Muscle layer of duodenum (tissue), 2 donors: ENCODE results near the gene MAPK1IP1L.
A peak's percentile ranks its signal among the peaks of the same experiment; 100 is the strongest.
"Not testable (repeated sequence)": the region's sequence is repeated elsewhere in the genome, so short reads cannot be mapped to it uniquely, and the experiment has no call there.

Experiments used
- H3K27ac ChIP-seq: one replicate; pipeline ENCODE4 v1.7.0; 2013; ENCODE audit warnings: mild to moderate bottlenecking, low read length
- H3K27me3 ChIP-seq: one replicate; pipeline ENCODE4 v1.7.0; 2013; ENCODE audit warnings: low read depth, mild to moderate bottlenecking, control low read depth, low read length
- H3K36me3 ChIP-seq, 2 donors: one replicate each; pipeline ENCODE4 v1.7.0; 2013; ENCODE audit warnings: low read length in 2 of 2, control low read depth in 1 of 2, mild to moderate bottlenecking in 1 of 2; ENCODE audit not compliant: insufficient read depth in 2 of 2, control insufficient read depth in 1 of 2
- H3K4me1 ChIP-seq, 2 donors: one replicate each; pipeline ENCODE4 v1.7.0; 2013; ENCODE audit warnings: low read length in 2 of 2, mild to moderate bottlenecking in 2 of 2, control low read depth in 1 of 2, moderate library complexity in 1 of 2; ENCODE audit not compliant: insufficient read depth in 2 of 2, control insufficient read depth in 1 of 2
- H3K4me3 ChIP-seq, 2 donors: one replicate each; pipeline ENCODE4 v1.7.0; 2013; ENCODE audit warnings: low read length in 2 of 2, low read depth in 1 of 2, mild to moderate bottlenecking in 1 of 2
- H3K9me3 ChIP-seq, 2 donors: one replicate each; pipeline ENCODE4 v1.7.0; 2013; ENCODE audit warnings: low read length in 2 of 2, control low read depth in 1 of 2, mild to moderate bottlenecking in 1 of 2; ENCODE audit not compliant: control insufficient read depth in 1 of 2
- donor health status: healthy.

The MAPK1IP1L gene

DNA sequence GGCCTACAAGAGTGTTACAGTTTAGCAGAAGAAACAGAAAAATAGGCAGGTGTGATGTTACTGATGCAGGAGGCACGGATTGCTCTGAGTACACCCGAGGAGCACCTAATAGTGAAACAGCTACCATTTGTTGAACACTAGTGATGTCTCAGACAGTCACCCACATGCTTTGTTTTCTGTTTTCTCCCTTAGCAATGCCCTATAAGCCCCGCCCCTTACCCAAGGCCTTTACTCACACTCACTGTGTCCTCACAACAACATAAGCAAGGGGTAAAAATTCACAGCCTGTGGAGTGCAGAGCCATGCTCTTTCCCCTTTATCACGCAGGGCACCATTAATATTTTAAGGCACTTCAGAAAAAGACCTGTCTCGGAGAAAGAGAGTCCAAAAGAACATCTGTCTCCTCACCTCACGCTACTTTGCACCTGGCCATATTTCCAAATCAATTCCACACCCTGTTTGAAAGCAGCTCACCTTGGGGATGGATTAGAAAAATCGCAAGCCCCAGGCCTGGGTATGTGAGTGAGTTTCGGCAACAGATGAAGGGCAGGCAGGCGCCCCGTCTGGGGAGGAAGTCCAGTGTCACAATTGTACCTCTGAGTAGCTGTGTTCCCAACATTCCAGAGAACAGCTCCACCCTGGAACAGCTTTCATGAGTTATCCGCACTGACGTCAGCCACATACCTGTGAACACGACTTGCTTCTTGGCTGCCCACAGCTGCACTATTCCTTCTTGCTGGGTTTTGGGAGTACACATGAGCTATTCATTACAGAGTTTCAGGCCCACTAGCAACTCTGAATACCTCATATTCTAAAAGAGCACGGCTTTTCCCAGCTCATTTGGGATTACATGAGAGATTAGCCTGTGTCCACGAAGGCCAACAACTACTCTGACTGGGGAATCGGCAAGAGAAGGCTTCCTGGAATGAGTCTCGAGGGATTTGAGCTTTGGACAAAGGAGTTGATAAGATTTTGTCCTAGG, 26.0 kb downstream of the MAPK1IP1L start:
- Histone ChIP-seq H3K4me3 (no peak overlapping the region), H3K4me1 (peaks cover 3 to 11% of the 10 kb centered on the region in 2 donors), H3K27me3 (no peaks in the 10 kb centered on the region), H3K9me3 (no peaks in the 10 kb centered on the region), H3K36me3 (peaks cover 0 to 3% of the 10 kb centered on the region in 2 donors), H3K27ac (peak overlapping the region; percentile 74)

DNA sequence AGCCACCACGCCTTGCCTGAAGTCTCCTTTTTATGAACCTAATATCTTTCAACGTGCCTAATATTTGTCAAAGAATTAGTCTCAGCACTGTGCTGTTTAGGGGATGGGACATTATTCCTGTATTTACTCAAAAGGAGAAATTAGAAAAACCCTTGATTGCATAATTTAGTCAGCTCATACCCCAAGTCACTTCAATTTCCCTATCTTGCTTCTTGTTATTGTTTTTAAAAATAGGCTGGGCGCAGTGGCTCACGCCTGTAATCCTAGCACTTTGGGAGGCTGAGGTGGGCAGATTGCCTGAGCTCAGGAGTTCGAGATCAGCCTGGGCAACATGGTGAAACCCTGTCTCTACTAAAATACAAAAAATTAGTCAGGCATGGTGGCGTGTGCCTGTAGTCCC, 28.5 kb downstream of the MAPK1IP1L start:
- H3K36me3 ChIP-seq, H3K27ac ChIP-seq, H3K9me3 ChIP-seq, H3K27me3 ChIP-seq, H3K4me1 ChIP-seq, H3K4me3 ChIP-seq: not testable (repeated sequence)

DNA sequence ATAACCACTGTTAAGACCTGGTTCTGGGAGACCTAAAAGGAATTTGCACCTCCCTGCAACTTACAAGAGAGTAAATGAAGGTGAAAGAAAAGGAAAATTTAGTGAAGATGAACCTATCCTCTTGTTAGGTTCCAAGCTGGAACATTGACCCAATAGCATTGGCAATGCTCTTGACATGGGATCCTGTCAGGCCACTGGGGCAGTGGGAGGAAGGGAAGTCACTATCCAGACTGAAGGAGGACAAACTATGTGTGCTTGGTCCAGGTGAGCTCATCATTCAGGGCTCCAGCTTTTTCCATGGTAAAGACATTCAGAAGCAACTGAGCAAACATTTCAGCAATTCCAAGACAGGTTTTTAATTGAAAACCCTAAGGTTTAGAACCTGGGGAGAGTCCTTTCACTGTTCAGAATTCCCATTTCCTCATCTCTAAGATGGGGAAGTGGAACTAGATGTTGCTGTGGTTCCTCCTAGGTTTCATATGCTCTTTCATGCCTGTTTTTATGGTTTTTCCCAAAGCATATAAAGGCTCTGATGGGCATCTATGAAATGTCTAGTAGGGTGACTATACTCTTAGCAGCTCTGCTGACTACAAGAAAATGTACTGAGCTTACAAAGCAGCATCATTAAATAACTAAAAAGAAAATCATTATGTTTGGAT, 33.1 kb downstream of the MAPK1IP1L start:
- no peak overlapping the region for H3K27ac ChIP-seq
- no peaks in the 10 kb centered on the region for H3K36me3 ChIP-seq
- H3K27me3 ChIP-seq = no peaks in the 10 kb centered on the region
- H3K4me3 ChIP-seq = no peak overlapping the region
- H3K4me1 ChIP-seq = no peaks in the 10 kb centered on the region
- no peaks in the 10 kb centered on the region for H3K9me3 ChIP-seq

DNA sequence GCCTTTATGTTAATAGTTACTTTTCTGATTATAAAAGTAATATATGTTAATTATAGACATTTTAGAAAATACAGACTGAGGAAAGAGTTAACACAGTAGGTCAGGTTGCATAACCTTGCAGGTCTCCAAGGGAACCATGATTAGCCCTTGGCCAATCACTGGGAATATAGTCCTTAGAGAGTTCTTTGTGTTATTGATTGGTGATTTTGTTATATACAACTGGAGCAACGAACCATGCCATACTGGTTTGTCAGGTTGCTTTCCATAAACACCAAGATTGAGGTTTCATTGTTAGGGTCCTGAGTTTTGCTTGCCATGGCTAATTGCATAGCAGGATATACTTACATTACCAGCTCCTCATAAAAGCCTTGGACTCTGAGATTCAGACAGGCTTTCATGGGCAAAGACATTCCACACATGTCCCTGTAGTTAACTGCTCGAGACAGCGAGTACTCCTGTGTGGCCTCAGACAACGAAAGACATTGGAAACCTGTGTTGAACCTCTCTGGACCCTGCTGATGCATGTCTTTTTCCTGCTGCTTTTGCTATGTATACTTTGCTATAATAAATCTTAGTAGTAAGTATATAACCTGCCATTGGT, 33.7 kb downstream of the MAPK1IP1L start:
- Histone ChIP-seq H3K9me3 (no peaks in the 10 kb centered on the region), H3K36me3 (no peaks in the 10 kb centered on the region), H3K27ac (no peak overlapping the region), H3K27me3 (no peaks in the 10 kb centered on the region), H3K4me3 (no peak overlapping the region), H3K4me1 (peaks cover 0 to 2% of the 10 kb centered on the region in 2 donors)

DNA sequence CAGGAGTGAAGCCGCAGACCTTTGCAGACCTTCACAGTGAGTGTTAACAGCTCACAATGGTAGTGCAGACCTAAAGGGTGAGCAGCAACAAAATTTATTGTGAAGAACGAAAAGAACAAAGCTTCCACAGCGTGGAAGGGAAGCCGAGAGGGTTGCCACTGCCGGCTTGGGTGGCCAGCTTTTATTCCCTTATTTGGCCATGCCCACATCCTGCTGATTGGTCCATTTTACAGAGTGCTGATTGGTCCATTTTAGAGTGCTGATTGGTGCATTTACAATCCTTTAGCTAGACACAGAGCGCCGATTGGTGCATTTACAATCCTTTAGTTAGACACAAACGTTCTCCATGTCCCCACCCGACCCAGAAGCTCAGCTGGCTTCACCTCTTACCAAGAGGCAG, 35.5 kb downstream of the MAPK1IP1L start:
- H3K4me3 ChIP-seq = no peak overlapping the region
- H3K4me1 ChIP-seq = peaks cover 0 to 2% of the 10 kb centered on the region in 2 donors
- no peaks in the 10 kb centered on the region for H3K36me3 ChIP-seq
- no peaks in the 10 kb centered on the region for H3K27me3 ChIP-seq
- H3K9me3 ChIP-seq = no peaks in the 10 kb centered on the region
- H3K27ac ChIP-seq = no peak overlapping the region

DNA sequence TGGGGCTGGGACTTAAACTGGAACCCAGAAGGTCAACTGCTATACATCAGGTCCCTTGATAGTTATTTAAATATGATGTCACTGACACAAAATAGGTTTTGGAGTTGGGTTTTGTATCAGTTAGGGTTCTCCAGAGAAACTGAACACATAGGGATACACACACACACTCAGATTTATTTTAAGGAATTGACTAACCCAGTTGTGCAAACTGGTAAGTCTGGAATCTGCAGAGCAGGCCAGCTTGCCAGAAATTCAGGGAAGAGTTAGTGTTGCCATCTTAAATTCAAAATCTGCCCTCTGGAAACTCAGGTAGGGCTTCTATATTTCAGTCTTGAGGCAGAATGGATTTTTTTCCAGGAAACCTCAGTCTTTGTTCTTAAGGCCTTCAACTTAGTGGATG, 36.9 kb downstream of the MAPK1IP1L start:
- Histone ChIP-seq H3K9me3 (no peaks in the 10 kb centered on the region), H3K36me3 (no peaks in the 10 kb centered on the region), H3K27me3 (no peaks in the 10 kb centered on the region), H3K27ac (no peak overlapping the region), H3K4me1 (peaks cover 0 to 2% of the 10 kb centered on the region in 2 donors), H3K4me3 (no peak overlapping the region)

DNA sequence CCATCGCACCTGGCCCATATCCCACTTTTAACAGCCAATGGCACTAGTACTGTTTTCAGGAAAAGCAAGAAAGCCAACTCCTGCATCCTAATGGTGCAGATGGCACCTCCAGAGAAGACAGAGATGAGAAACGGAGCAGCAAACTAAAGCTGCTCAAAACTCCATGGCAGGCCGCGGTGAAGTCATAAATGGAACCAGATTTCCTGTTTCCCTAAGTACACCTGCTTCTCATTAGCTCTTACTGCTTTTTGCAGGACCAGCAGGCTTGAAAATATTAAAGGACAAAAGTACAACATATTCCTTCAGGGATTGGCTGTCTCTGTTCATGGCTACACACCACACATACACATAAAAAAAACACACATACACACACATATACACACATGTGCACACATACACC, 40.9 kb downstream of the MAPK1IP1L start:
- no peaks in the 10 kb centered on the region for H3K27me3 ChIP-seq
- peaks cover under 1 to 2% of the 10 kb centered on the region in 2 donors for H3K4me1 ChIP-seq
- H3K4me3 ChIP-seq = no peak overlapping the region
- no peak overlapping the region for H3K27ac ChIP-seq
- no peaks in the 10 kb centered on the region for H3K36me3 ChIP-seq
- no peaks in the 10 kb centered on the region for H3K9me3 ChIP-seq

DNA sequence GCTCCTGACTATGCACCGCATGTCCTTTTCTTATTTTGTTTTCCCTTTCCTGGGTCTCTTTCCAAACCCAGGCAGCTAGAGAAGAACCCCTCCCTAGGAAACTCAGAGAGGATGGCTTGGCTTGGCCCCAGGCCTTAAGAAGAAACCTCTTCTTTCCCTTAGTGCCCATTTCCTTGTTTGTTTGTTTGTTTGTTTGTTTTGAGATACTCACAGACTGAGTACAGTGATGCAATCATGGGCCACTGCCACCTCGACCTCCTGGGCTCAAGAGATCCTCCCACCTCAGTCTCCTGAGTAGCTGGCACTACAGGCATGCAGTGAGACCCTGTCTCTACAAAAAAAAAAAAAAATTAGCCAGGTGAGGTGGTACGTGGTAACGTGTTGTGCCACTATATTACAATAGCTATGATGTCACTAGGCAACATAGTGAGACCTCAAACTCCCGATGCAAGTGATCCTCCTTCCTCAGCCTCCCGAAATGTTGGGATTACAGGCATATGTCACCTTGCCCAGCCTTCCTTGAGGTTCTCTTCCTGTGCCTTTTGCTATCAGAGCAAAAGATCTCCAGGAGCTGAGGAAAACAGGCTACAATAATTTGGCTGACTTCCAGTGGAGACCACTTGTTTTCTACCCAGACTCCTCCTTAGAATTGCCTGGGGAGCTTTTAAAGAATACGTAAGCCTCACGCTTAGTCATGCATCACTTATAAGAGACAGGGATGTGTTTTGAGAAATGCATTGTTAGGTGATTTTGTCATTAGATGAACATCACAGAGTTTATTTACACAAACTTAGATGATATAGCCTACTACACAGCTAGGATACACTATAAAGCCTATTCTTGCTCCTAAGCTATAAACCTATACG, 43.1 kb downstream of the MAPK1IP1L start:
- H3K27ac ChIP-seq = no peak overlapping the region
- no peaks in the 10 kb centered on the region for H3K27me3 ChIP-seq
- H3K4me3 ChIP-seq = no peak overlapping the region
- H3K36me3 ChIP-seq = no peaks in the 10 kb centered on the region
- no peaks in the 10 kb centered on the region for H3K9me3 ChIP-seq
- peaks cover 2 to 9% of the 10 kb centered on the region in 2 donors for H3K4me1 ChIP-seq

DNA sequence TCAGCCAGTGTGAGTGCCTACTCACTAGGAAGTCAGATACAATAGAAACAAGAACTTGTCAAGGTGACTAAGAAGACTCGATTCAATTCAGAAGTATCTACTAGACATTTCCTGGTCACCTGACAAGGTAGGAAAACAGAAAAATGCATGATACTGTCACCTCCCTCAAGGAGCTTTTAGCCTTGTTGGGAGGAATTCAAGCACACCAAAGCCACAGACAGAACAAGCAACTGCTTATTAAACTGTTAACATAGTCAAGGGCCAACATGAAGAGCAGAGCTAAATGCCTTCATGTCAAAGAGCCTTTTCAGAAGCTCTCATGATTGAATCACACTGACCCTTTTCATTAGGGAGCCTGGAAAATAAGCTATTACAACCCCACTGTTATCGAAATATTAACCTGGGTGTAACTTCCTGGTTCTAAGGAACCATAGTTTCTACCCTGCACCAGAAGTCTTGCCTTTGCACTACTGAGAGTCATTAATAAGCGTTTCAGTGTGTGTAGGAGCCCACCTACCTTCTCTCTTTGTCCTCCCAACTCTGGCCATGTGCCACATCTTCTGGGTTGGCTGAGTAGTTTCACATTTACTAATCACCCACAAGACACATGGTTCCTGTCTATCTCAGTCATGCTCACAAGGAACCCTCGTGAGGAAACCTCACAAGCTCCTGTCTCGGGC, 46.6 kb downstream of the MAPK1IP1L start:
- no peak overlapping the region for H3K4me3 ChIP-seq
- H3K27me3 ChIP-seq = no peaks in the 10 kb centered on the region
- peaks cover 17 to 18% of the 10 kb centered on the region in 2 donors for H3K4me1 ChIP-seq
- no peaks in the 10 kb centered on the region for H3K36me3 ChIP-seq
- H3K27ac ChIP-seq = peak overlapping the region; percentile 60
- no peaks in the 10 kb centered on the region for H3K9me3 ChIP-seq

DNA sequence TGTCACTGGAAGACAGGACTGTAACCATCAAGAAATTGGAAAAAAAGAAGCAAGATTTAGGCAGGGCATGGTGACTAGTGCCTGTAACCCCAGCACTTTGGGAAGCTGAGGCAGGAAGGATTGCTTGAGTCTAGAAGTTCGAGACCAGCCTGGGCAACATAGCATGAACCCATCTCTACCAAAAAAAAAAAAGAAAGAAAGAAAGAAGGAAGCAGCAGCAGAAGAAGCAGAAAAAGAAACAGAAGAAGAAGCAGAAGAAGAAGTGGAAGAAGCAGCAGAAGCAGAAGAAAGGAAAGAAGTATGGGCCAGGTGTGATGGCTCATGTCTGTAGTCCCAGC, 47.1 kb downstream of the MAPK1IP1L start:
- Histone ChIP-seq H3K27me3 (no peaks in the 10 kb centered on the region), H3K4me3 (no peak overlapping the region), H3K4me1 (peaks cover 21 to 23% of the 10 kb centered on the region in 2 donors), H3K27ac (peak overlapping the region; percentile 60), H3K36me3 (no peaks in the 10 kb centered on the region), H3K9me3 (no peaks in the 10 kb centered on the region)
